Activated naive CD4-positive, alpha-beta T cell treated with anti-CD3 and anti-CD28 coated beads, Interleukin-2, amount 50 U/mL, for 16 hours (primary cell): ENCODE data around the gene TBC1D1.

ENCODE experiments used
- DNase-seq: peaks from one replicate; pipeline ENCODE4 v3.0.0-alpha.2; 2020

Gene TBC1D1

DNA sequence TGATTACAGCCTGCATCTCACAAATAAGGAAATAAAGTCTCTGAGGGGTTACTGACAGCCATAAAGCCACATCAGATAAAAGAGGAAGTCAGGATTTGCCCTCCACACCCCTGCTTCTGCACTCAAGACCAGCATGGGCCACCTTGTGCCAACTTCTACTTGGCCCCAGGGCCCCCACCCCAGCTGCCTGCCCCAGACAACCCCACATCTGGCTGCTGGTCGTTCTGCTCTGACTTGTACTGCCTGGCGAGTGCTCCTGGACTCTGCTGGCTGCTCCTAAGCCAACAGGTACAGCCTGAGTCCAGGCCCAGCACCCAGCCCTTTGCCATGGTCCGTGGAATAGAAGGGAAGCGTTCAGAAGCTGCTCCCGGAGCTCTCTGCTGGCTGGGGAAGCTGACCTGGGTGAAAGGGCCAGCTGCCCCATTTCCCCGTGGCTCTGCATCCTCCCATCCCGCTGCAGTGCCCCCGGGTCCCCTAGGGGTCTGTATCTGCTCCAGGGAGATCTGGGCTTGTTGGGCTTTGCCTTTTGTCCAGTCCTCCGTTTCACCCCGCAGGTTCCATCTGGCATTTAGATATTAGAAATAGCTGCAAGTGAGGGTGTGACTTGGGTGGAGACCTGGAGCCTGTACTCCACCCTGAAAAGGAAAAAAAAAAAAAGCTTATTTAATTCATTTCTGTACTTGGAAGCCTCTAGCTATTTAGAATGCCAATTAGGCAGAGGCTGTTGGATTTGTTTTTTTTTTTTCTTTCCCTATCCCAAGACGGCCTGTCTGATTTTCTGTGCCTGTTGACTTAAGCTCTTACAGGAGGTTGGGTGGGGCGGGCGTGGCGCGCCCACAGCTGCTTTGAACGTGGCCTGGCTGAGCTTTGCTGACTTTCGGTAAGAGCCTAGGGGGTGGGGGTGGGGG is 264.1 kb downstream of the TBC1D1 start:
- peak; percentile 23 for DNase-seq

DNA sequence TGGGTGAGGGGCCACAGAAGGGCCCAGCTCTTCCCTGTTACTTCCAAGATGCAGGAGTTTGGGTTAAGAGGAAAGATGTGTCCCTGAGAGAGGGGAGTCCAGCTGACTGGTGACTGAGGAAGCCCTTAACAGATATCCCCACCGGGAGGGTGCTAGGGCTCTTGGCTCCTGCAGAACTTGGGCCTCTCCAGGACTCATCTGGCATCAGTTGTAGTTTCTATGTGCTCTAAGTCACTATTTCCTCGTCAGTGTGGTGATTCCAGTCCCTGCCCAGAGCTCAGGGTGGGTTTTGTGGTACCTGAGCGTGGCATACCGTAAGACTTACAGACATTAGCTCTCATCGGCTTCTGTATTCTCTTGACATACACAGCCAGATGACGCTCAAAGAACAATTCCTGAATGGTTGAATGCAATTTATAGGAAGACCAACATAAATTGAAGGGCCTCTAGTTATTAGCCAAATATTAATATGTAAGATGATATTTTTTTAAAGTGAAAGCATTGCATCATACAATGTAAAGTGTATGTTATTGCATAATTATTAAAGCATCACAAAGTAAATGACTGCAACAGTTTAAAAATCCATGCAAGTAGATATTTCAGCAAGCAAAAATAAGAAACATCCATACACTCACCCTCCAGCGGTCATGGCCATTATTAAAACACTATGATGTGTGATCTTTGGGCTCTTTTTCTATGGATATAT is 264.9 kb downstream of the TBC1D1 start:
- no peak for DNase-seq

DNA sequence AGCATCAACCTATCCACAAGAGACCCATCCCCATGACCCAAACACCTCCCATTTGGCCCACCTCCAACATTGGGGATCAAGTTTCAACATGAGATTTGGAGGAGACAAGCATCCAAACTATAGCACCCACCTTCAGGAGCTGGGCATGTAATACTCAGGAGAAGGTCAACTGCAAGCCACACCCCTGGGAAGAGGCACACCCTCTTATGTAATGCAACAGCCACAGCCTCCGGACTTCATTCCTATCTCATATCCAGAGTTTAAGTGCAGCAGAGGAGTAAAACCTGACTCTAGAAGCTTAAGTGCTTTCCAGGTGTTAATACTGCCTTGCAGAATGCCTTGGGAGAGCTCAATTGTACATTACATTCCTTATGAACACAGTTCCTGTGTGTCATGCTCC is 266.7 kb downstream of the TBC1D1 start:
- no peak for DNase-seq

DNA sequence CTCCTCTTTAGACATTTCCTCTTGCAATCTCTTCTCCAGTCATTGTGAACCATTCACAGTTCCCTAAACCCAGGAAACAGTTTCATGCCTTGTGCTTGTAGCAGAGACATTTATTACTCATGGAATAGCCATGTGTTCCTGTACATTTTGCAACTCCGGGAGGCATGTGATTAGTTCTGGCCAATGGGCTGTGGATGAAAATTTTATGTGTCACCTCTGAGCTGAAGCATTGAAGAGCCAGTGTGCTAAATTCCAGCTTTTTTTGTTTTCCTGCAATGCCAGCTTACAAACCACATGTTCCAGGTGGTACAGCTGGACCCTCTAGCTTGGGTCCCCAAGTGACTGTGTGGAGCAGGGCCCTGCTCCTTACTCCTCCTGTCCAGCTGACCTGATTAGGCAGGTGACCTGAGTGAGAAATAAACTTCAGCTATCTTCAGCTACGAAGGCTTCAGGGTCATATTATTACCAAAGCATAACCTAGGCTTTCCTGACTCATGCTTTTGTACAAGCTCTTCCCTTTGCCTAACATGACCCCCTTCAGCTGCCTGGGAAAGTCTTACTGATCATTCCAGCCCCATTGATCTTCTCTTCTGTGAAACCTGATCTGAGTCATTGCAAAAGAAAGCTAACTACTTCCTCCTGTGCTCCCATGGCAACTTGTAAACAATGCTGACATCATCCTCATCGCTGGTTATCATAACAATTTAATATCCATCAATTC is 269.8 kb downstream of the TBC1D1 start:
- DNase-seq, result peak; percentile 58

DNA sequence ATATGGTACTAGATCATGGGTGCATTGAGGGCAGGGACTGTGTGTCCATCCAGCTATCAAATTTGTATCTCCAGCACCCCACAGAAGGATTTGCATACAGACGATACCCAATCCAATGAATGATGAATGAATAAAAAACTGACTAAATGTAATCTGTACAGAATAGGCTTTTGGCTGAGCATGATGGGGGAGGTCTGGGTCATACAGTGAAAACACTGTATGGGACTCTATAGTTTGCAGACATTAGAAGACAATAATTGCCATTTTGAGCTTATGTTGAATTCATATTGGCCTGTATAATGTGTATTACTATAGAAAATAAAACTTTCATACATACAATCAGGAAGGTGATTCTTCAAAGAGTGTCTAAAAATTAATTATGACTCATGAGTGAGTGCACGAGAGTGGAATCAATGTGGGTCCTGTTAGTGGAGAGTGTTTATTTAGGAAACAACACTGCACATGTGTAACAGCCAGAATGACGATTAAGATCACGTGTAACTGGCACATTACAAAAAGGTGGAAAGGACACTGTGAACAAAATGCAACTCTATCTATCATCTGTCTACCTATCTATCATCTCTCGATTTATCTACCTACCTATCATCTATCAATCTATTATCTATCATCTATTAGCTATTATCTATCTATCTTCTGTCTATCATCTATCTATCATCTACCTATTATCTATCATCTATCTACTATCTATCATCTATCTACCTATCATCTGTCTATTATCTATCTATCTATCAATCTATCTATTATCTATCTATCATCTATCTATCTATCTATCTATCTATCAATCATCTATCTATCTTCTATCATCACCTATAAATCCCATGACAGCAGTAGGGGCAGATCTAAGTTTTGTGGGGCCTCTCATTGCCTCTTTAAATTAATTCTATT is 270.6 kb downstream of the TBC1D1 start:
- no peak for DNase-seq

DNA sequence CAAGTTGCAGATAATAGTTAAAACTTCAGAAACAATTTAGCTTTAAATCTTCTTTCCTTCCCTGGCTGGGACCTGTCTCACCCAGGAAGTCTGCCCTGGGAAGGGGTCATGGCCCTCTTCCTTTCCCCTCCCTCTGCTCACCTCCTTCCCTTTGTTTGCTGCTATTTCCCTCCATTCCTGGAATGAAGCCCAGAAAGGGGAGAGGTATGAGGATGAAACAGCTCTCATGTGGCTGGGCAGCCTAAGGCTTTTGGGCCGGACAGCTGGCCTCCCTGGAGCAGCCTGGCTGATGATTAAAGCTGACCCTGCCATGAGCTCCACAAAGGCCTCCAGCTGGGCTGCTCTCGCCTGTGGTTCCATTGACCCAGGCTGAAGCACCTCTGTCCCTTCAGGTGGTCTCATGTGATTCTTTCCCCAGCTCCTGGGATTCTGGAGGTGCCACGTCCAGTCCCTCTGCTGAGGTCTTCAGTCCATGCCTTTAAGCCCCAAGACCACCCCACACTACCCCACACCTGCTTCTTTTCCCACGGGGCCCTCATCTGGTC is 271.4 kb downstream of the TBC1D1 start:
- no peak for DNase-seq

DNA sequence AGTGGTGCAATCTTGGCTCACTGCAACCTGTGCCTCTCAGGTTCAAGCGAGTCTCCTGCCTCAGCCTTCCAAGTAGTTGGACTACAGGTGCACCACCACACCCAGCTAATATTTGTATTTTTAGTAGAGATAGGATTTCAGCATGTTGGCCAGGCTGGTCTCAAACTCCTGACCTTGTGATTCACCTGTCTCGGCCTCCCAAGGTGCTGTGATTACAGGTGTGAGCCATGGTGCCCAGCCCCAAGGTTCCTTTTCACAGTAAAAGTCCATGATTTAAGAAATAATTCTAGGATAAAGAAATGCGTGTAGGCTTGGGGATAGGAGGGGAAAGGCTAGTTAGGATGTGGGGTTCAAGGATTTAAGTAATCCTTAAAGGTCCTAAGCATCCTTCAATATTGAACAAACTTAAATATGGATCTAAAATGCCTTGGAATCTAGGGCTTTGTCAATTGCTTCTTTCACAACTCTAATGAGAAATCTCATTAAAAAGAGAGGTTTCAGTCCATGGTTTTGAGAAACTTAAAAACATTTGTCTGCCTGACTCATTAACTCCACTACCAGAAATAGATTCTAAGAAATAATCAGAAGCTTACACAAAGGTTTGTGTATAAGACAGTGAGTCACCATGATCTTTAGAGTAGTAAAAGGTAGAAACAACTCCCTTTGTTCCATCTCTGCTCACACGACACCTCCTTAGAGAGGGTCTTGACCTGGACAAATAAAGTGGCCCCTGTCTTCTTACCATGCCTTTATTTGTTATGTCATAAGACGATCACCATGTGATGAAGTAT is 272.5 kb downstream of the TBC1D1 start:
- DNase-seq, result peak; percentile 29

DNA sequence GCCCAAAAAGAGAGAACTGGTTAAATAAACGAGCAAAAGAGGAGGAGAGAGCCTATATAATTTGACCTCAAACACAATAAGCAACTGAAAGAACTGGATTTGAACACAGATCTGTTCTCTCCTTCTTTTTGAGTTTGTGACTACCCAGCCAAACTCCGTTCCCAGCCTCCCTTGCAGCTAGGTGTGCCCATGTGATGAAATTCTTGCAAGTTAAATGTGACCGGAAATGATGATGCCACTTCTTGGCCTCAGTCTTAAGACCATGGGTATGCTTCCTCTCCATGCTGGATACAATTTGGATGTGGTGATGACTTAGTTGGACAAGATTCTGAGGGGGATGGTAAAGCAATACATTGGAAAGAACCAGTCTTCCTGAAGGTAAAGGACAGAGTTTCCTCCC is 273.5 kb downstream of the TBC1D1 start:
- no peak for DNase-seq

DNA sequence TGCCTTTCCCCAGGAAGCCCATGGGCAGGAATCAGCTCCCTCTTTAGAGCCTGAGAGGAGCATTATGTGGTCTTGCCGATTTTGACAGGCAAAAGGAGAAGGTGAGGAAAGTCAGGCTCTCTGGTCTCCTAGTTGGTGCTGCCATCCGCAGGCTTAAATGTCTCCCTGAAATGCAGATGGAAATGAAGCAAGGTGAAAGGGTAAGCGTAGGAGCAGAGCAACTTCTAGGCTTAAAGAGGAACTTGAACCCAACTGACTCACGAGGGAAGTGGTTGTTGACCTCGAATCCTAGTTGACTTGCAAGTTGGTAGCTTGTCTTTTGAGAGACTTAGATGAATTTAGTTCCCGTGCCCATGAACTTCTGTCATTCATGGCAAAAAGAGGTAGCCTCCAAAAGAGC is 275.2 kb downstream of the TBC1D1 start:
- no peak for DNase-seq

DNA sequence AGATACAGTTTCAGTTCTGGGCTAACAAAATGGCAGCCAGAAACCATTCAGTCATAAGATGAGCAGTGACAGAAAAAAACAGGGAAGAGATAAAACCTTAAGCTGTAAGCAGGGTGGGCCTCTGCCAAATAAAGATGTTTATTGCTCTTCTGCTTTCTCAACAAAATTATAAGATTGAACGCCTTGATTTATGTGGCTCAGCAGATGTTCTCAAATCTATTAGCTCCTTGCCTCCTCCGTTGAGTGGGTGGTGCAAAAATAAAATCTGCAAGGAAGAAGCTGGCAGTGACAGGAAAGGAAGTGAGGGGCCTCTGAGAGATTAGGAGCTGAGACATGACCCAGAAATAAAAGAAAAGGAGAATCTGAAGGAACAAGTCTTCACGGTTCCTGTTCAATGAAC is 275.9 kb downstream of the TBC1D1 start:
- no peak for DNase-seq

DNA sequence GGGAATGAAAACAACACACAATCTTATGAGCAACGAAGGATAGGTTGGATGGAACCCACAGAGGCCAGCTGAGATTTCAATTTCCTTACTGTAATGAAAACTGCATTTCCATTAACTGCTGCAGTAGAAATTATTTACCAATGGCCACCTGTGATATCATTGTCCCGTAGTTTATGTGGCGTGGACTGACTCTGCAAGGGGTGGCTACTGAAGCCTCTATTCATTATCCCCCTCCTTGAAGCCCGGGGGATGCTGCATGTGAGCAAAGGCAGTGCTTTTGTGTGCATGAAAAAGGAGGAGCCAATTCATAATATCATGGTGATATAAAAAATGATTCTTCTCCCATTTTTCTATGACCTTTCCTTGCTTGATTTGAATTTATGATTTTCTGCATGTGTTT is 277.1 kb downstream of the TBC1D1 start:
- DNase-seq, result no peak

DNA sequence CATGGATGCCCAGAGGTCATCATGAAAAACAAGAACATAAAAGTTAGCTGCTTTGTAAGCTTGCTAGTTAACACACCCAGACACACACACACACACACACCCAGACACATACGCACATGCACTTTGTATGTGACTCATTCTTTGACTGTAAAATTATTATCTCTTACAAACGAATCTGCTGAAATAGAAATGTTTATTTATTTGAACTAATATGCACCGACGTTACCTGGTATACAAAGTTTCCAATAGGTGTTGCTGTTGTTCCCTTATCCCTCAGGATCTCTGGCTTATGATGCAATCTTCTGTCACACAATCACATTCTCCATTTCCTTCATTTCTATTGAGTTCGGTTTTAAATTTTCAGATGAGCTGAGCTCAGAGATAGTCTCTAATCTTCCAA is 278.6 kb downstream of the TBC1D1 start:
- DNase-seq, result no peak

DNA sequence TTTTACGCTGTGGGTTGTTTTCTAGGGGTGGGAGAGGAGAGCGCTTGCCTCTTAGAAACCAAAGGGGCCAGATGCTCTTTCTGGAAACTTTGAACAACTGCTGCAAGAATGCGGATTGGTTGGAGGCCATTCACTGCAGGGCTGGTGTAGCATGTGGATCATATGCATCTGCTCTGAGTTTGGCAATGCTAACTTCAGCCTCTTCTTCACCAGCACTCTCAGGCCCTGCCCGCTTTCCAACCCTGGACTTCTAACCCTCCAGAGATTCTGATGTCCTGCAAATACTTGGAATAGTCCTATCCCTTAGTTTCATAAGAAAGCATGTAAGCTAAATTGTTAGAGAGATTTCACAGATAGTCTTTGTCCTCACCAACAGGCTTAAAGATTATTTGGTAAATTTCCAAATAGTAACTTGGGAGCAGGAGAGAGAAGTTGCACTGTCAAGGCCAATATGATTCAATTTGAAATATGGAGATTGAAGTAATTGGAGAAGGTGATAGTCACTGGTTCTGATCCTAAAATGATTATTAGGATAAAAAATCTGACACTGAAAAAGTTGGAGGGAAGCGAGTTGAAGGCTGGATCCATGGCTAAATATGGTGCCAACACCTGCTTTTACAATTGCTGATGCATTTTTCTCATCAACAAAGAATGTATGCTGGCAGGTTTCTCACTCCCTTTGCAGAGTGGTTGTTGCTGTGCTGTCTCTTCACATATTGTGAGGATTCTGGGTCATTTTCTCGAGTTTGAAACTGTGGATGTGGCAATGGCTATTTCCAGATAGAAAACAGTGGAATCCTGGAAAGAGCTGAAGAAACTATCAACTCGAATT is 279.7 kb downstream of the TBC1D1 start:
- DNase-seq, result no peak

DNA sequence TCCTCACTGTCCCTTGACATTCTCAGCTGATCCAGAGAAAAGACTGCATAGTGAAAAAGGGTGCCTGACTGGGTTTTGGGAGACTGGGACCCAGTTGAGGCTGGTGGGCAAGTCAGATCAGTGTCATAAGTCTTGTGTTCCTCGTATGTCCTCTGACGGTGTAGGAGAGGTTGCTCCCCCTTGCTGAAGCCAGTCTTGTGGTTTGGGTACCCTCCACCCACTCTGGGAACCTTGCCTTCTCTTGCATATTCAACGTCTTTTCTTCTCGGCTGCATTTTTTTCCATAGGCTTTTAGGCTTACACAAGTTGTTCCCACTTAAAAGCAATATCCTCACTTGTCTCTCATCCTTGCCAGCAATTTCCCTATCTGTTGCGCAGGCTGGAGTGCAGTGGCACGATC is 281.2 kb downstream of the TBC1D1 start:
- no peak for DNase-seq

DNA sequence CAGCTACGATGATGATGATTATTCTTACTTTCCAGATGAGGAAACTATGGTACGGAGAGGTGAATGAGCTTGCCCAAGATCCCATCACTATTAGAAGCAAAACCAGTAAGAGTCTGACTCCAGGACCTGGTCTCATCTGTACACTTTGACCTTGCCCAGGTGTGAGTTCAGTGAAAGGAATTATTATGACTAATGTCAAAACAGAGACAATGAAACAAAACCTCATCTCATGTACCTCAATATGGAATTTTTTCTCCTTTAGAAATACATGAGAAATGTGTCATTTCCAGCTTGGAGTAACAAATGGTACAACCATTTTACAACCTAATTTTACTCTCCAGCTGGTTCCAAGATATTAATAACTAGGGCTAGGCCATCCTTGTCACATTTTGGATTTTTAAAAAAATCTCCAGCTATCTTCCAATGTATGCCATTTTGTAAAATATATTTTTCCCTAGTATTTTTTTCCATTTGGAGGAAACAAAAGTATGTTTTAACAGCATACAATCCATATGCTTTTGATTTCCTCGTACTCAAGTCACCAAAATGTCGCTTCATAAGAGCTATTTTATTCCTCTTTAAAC is 283.1 kb downstream of the TBC1D1 start:
- DNase-seq, result no peak

DNA sequence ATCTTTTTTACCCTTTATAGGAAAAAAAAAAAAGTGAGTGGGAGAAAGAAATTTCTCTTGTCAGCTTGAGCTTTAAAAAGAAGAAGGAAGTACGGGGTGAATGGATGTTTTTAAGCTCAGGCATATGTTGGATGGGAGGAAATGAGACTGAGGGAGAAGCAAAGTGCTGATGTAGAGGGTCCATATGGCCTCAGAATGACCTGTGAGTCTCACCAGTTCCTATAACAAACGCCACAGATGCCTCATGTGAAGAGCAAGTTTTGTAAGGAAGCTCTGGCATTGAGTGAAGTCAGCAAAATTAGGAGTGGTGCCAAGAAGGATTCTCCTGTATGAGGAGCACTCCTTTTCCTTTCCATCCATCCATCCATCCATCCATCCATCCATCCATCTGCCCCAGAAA is 283.9 kb downstream of the TBC1D1 start:
- no peak for DNase-seq

DNA sequence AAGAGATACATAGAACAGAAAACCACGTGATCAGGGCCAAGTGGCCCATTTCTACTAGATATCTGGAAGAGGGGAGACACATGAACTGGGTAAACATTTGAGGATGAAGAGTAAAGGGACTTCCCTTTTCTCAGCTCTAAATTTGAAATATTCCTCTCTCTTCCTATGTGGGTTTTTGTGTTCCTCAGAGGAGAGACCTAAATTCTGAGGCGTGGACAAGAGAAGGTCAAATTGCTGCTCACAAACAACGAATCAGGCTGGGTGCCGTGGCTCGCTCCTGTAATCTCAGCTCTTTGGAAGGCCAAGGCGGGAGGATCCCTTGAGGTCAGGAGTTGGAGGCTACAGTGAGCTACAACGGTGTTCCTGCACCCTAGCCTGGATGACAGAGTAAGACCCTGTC is 285.3 kb downstream of the TBC1D1 start:
- DNase-seq, result no peak

DNA sequence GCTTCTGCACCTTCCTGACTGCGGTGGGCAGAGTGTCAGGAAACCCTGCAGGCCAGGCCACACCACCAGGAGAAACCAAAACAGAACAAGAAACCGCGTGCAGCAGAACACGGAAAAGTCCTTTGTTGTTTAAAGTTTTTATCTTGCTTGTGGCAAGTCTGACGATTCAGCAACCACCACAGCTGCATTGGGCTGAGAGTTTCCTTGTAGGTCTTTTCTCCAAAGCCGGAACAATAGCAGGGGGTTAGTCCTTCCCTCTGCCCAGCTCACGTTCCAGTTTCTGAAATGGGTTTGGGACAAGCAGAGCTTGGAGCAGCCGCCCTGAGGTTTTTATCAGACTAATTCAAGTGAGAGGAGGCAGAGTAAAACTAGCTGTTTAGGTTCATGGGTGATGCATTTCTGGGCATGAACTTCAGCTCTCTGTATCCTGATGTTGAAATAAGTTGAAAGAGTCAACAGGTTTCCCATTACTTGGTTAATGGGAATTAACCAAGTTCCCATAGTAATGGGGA is 286.2 kb downstream of the TBC1D1 start:
- DNase-seq, result peak; percentile 43

DNA sequence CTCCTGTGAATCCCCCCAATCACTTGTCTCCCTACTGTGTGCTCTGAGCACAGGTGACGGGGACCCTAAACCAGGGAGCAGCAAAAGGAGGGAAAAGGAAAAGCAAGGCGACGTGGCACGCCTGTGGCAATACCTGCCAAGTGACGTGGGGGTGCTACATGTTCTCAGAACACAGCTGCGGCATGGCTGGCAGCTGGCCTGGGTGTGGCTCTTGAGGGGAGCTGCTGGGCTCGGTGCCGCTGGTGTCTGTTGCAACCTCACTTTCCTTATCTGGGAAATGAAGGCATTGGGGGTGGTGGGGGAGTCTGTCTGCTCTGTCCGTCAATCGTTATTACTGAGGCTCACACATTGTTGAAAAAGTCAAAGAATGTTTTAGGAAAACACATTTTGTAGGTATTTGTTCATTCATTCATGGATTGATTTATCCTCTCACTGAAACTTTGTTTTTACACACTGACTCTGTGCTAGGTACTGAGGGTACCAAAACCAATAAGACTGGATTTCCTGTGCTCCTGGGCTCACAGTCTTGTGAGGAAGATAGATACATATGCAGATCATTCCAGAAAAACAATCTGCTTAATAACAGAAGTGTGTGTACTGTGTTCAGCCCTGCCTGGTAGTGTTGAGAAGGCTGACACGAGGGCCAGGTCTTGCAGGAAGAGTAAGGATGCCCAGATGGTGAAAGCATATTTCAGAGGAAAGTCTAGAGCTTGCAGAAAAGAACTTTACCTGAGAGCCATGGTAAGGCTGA is 286.9 kb downstream of the TBC1D1 start:
- peak; percentile 64 for DNase-seq
